Mesodermal cell (in vitro differentiated cells): Measurements from ENCODE around the gene RAB3GAP1.

ENCODE experiments used
- H3K27ac ChIP-seq: 2 replicates; pipeline ENCODE4 v1.7.0; 2013; ENCODE audit warnings: mild to moderate bottlenecking, low read depth, low read length, moderate library complexity; ENCODE audit not compliant: severe bottlenecking
- H3K36me3 ChIP-seq: 2 replicates; pipeline ENCODE4 v1.7.1; 2013; ENCODE audit warnings: mild to moderate bottlenecking, low read length, moderate library complexity; ENCODE audit not compliant: control insufficient read depth, insufficient read depth
- H3K4me1 ChIP-seq: one replicate; pipeline ENCODE4 v1.7.1; 2013; ENCODE audit warnings: mild to moderate bottlenecking, low read length; ENCODE audit not compliant: insufficient read depth, control insufficient read depth, poor library complexity, severe bottlenecking
- H3K4me3 ChIP-seq: 2 replicates; pipeline ENCODE4 v1.7.0; 2013; ENCODE audit warnings: low read length, control low read depth, mild to moderate bottlenecking; ENCODE audit not compliant: insufficient read depth, poor library complexity, severe bottlenecking; ENCODE audit errors: extremely low read depth
- H3K9me3 ChIP-seq: 2 replicates; pipeline ENCODE4 v1.7.1; 2013; ENCODE audit warnings: mild to moderate bottlenecking, low read length, moderate library complexity; ENCODE audit not compliant: control insufficient read depth
- WGBS, 2 experiments: methylation state at CpG; one replicate each; pipeline ENCODE4 v1.1.5; 2013; ENCODE audit warnings: missing lambda C conversion rate in 2 of 2; ENCODE audit not compliant: insufficient coverage in 2 of 2; 5-methylcytosine and 5-hydroxymethylcytosine counted together

Gene RAB3GAP1

DNA sequence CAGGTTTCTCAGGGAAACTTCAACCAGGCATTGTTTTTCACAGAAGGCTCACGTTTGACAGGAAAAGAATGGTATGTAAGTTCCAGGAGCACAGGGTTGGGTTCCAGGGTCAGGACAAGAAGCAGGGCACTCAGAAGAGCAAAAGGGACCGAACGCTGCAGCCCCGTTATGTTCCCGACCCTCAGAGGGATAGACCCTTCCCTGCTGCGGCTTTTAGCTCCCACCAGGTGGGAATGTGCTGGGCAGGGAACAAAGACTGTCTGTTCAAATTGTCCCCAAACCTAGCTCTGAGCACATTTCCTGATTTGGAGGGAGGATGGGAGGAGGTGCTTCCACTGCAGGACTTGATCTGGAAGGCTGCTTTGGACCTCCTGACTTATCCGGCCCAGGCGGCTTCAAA is 130.1 kb downstream of the RAB3GAP1 start:
- H3K27ac ChIP-seq = no peak overlapping the region

DNA sequence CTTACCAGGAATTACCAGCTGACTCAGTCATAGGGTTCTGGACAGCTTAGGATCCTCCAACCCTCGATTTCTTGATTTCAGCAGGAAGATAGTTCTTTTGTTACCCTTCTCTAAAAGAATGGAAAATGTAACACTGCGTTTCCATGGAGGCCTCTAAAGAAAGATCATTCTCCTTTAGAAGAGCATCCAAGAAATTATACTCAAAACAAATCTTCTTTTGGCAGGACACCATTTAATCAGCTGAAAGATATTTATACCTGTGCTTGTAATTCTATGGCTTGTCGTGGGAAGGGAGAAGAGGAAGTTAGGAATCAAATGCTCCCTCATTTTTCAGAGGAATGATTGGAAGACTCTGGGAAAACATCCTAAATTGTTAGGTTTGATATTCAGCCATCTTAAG is 130.5 kb downstream of the RAB3GAP1 start:
- H3K9me3 ChIP-seq = no peaks in the 10 kb centered on the region
- WGBS, 2 experiments = 94 to 100% methylated on average over 1 to 2 of the region's 3 CpGs
- H3K4me1 ChIP-seq = no peaks in the 10 kb centered on the region
- H3K36me3 ChIP-seq = peaks cover under 1% of the 10 kb centered on the region
- no peak overlapping the region for H3K27ac ChIP-seq
- no peak overlapping the region for H3K4me3 ChIP-seq

More for the DNA sequence above, 130.1 kb downstream of the RAB3GAP1 start:
- Histone ChIP-seq H3K9me3 (peaks cover under 1% of the 10 kb centered on the region), H3K4me3 (no peak overlapping the region), H3K36me3 (peaks cover 5% of the 10 kb centered on the region), H3K4me1 (no peaks in the 10 kb centered on the region)
- 64 to 74% methylated on average over 6 to 8 of the region's 8 CpGs for WGBS, 2 experiments

DNA sequence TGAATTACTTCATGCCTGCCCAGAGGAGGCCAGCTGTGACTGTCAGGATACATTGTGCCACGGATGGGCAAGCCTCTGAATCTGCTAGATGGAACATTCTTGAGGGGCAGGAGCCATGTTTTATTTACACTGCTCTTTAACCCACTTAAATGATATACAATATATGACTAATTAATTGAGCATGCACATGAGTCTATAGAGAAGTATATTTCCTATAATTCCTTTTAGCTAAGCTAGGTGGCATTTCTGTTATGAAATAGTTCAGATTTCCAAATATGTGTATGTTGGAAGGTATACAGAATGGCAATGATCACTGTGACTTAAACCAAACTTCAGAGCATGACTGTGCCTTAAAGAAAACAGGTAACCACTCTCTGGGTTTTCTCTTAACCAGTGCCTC is 131.7 kb downstream of the RAB3GAP1 start:
- no CpG with 5 or more reads among the region's 1 CpG for WGBS, 2 experiments
- H3K4me3 ChIP-seq = no peak overlapping the region

DNA sequence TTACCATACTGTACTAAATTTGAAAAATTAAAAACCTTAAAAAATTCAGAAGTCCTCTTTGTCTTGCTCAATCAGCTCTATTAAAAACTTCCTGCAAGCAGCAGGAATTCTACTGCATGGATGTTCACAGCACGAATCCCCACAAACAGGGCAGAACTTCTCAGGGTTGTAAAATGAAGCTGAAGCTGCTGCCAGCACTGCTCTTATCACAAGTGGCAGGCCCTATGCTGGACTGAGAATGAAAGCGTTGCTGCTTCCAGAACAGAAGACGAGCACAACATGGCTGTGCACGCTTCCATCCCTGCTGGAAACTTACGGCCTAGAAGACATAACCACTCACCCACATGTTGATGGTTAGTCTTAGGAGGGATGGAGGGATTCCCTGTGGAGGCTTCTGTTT is 134.0 kb downstream of the RAB3GAP1 start:
- WGBS, 2 experiments = 92 to 96% methylated on average over 2 to 3 of the region's 5 CpGs
- Histone ChIP-seq H3K9me3 (no peaks in the 10 kb centered on the region), H3K4me3 (no peak overlapping the region), H3K36me3 (no peaks in the 10 kb centered on the region), H3K27ac (no peak overlapping the region), H3K4me1 (no peaks in the 10 kb centered on the region)

More for the DNA sequence above, 131.7 kb downstream of the RAB3GAP1 start:
- H3K27ac ChIP-seq = no peak overlapping the region
- H3K36me3 ChIP-seq = no peaks in the 10 kb centered on the region
- H3K4me1 ChIP-seq = no peaks in the 10 kb centered on the region
- no peaks in the 10 kb centered on the region for H3K9me3 ChIP-seq

DNA sequence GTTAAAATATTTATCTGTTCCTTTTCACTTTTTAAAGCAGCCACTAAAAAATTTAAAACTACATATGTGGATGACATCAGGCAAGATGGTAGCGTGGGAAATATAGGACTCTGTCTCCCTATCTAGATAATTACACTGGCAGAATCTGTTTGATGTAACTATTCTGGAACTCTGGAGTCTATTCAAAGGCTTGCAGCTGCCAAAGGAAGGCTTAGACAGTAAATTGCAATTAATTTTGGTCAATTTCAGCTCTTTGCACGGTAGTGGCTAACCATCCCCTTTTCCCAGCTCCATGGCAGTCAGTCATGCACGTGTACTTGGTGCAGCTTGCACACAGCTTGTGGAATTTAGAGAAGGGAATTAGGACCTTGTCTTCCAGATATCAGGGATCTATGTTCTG is 135.2 kb downstream of the RAB3GAP1 start:
- 100% methylated on average over 1 of the region's 3 CpGs for WGBS, 2 experiments
- Histone ChIP-seq H3K4me1 (no peaks in the 10 kb centered on the region), H3K27ac (no peak overlapping the region), H3K9me3 (no peaks in the 10 kb centered on the region), H3K4me3 (no peak overlapping the region), H3K36me3 (no peaks in the 10 kb centered on the region)

DNA sequence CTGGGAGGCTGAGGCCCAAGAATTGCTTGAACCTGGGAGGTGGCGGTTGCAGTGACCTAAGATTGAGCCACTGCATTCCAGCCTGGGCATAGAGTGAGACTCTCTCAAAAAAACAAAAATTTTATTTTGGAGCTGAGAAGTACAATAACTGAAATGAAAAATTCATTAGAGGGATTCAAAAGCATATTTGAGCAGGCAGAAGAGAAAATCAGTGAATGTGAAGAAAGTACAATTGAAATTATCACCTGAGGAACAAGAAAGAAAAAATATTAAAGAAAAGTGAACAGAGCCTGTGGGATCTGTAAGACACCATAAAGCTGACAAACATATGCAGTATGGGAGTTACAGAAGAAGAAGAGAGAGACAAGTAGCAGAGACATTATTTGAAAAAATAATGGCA is 137.1 kb downstream of the RAB3GAP1 start:
- Histone ChIP-seq H3K36me3 (no peaks in the 10 kb centered on the region), H3K4me3 (no peak overlapping the region), H3K27ac (no peak overlapping the region), H3K4me1 (no peaks in the 10 kb centered on the region), H3K9me3 (peaks cover 2% of the 10 kb centered on the region)
- 100% methylated on average over 1 of the region's 1 CpG for WGBS, 2 experiments

DNA sequence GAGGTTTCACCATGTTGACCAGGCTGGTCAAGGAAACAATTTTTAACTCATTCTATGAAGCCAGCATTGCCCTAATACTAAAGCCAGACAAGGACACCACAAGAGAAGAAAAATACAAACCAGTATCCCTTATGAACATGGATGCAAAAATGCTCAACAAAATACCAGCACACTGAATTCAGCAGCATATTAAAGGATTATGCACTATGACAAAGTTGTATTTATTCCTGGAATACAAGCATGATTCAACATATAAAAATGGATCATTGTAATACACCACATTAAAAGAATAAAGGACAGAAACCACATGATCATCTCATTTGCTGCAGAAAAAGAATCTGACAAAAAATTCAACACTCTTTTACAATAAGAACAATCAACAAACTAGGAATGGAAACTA is 138.7 kb downstream of the RAB3GAP1 start:
- H3K36me3 ChIP-seq = no peaks in the 10 kb centered on the region
- peaks cover 5% of the 10 kb centered on the region for H3K9me3 ChIP-seq
- H3K27ac ChIP-seq = no peak overlapping the region
- no peaks in the 10 kb centered on the region for H3K4me1 ChIP-seq
- H3K4me3 ChIP-seq = no peak overlapping the region

DNA sequence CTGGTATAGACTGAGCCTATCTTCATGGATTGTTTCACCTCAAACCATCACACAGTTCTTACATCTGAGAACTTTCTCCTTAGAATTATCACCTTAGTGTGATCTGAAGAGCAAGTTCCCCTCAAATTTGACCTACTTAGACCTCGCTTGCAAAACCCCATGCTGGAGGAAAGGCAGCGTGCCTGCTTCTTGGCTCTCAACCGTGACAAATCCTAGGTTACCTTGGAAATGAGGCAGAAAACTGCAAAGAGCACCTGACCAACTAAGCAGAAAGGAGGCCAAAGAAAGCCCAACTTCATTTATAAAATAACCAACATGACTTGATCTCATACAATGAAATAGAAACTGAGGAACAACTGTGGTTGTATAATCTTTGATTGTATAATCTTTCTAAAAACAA is 146.4 kb downstream of the RAB3GAP1 start:
- H3K27ac ChIP-seq = no peak overlapping the region
- 80% methylated on average over 1 of the region's 3 CpGs; no CpG with 5 or more reads in 1 of the 2 experiments for WGBS, 2 experiments
- H3K9me3 ChIP-seq = peaks cover 5% of the 10 kb centered on the region
- H3K36me3 ChIP-seq = no peaks in the 10 kb centered on the region
- no peak overlapping the region for H3K4me3 ChIP-seq
- no peaks in the 10 kb centered on the region for H3K4me1 ChIP-seq

DNA sequence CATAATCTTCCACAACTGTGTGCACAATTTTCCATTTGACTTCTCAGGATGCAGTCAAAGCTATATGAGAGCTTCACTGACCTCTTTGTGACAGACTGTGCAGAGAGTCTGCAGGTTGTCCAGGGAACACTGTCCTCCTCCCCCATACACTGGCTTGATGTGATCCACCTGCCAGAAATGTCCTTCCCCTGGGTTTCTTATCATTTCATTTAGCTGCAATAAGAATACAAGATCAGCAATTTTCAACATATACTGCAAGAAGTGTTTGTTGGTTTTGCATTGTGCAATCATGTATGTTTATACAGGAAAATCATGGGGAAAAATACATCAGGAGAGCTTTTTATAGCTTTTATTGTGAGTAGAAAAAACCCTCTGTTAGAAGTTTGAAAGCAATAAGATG is 150.7 kb downstream of the RAB3GAP1 start:
- no peak overlapping the region for H3K27ac ChIP-seq
- H3K4me1 ChIP-seq = no peaks in the 10 kb centered on the region
- H3K36me3 ChIP-seq = no peaks in the 10 kb centered on the region
- H3K9me3 ChIP-seq = no peaks in the 10 kb centered on the region
- H3K4me3 ChIP-seq = no peak overlapping the region

DNA sequence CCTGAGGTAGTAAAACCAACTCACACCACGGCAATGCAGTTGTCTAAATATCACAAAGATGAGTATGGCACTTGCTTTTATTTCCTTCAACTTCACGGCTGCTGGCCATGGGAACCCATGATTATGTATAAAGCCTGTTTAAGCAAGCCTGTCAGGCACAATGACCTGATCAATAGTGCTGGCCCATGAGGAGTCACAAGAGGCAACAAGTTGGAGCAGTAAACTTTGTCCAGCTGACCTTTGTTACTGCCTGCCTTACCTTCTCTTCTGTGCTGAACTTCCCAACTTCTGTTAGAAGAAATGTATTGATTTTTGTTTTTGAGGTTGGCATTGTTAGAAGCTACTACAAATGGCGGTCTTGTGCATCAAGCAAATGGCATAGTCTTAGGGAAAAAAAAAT is 151.9 kb downstream of the RAB3GAP1 start:
- Histone ChIP-seq H3K4me1 (no peaks in the 10 kb centered on the region), H3K36me3 (no peaks in the 10 kb centered on the region), H3K9me3 (no peaks in the 10 kb centered on the region), H3K27ac (no peak overlapping the region), H3K4me3 (no peak overlapping the region)
- WGBS, 2 experiments = 82 to 94% methylated on average over 2 to 3 of the region's 3 CpGs

DNA sequence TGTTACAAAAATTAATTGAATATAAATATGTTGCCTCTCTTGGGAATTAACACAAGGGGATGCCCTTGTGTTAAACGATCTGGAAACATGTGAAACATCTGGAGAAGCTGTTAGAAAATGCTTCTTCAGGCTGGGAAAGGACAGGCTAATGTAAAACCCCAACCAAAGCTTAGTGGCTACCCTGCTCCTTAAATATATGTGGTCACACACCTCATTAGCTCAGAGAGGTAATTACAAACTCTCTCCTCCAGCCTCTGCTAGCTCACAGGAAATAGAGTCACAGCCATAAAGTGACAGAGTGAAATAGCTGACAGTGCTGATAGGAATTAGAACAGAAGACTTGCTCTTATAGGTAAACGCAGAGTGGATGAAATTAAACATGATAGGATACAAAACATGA is 155.9 kb downstream of the RAB3GAP1 start:
- 83 to 90% methylated on average over 1 to 2 of the region's 2 CpGs for WGBS, 2 experiments
- Histone ChIP-seq H3K4me1 (no peaks in the 10 kb centered on the region), H3K27ac (no peak overlapping the region), H3K4me3 (no peak overlapping the region), H3K36me3 (no peaks in the 10 kb centered on the region), H3K9me3 (no peaks in the 10 kb centered on the region)

DNA sequence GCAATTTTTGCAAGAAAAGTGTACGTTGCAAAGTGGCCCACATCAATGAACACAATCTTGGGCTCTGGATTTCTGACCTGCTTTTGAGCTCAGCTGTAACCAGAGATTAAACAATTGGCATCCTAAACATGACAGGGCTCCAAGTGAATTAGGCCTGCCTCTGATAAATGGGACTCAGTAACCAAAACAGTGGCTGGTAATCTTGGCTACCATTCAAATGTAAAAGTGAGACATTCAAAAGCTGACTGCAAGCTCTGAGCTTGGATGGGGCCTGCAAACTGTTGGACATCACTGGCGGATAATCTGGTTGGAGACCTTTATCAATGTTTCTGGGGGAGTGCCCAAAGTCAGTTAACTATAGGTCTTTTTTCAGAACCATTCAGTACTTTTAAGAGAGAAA is 160.7 kb downstream of the RAB3GAP1 start:
- no peak overlapping the region for H3K4me3 ChIP-seq
- H3K9me3 ChIP-seq = no peaks in the 10 kb centered on the region
- H3K36me3 ChIP-seq = no peaks in the 10 kb centered on the region
- H3K4me1 ChIP-seq = no peaks in the 10 kb centered on the region
- WGBS, 2 experiments = 81 to 94% methylated on average over 2 of the region's 2 CpGs
- H3K27ac ChIP-seq = no peak overlapping the region
